Ectodermal cell (in vitro differentiated cells): ENCODE measurements around the gene FLNB.

ENCODE experiments used
- H3K27ac ChIP-seq: 2 replicates; pipeline ENCODE4 v1.7.0; 2013; ENCODE audit warnings: mild to moderate bottlenecking, low read depth, low read length; ENCODE audit not compliant: insufficient read depth, poor library complexity, severe bottlenecking
- H3K27me3 ChIP-seq: 2 replicates; pipeline ENCODE4 v1.7.0; 2013; ENCODE audit warnings: mild to moderate bottlenecking, low read length; ENCODE audit not compliant: insufficient read depth, control insufficient read depth, poor library complexity, severe bottlenecking
- H3K36me3 ChIP-seq: one replicate; pipeline ENCODE4 v1.7.0; 2013; ENCODE audit warnings: low read length; ENCODE audit not compliant: control insufficient read depth, insufficient read depth
- H3K4me1 ChIP-seq: one replicate; pipeline ENCODE4 v1.7.0; 2013; ENCODE audit warnings: low read length; ENCODE audit not compliant: control insufficient read depth, insufficient read depth
- H3K4me3 ChIP-seq: 2 replicates; pipeline ENCODE4 v1.7.0; 2013; ENCODE audit warnings: low read depth, low read length, control low read depth; ENCODE audit not compliant: insufficient read depth
- H3K9me3 ChIP-seq: 2 replicates; pipeline ENCODE4 v1.7.0; 2013; ENCODE audit warnings: mild to moderate bottlenecking, low read length, moderate library complexity; ENCODE audit not compliant: control insufficient read depth
- WGBS, 2 experiments: methylation state at CpG; one replicate each; pipeline ENCODE4 v1.1.7; 2013; ENCODE audit warnings: missing lambda C conversion rate in 2 of 2; 5-methylcytosine and 5-hydroxymethylcytosine counted together

FLNB gene

DNA sequence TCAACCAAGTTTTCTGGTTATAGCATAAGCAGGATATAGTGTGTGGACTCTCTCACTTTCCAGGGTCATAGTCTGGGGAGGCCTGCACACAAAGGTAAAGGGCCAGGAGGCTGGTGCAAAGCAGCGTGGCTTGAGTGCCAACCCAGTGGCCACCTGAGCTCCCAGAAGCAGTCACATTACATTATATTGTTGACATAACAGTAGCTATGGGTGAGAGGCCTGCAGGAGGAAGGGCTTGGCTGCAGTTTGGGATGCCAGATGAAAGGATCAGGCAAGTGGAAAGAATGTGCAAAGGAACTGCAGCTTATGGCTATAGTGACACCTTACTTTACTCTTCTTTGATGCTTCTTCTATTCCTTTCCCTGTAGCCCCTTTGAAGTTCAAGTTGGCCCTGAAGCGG lies 96.5 kb downstream of the FLNB start:
- Histone ChIP-seq H3K27ac (no peak overlapping the region), H3K4me1 (no peaks in the 10 kb centered on the region), H3K27me3 (no peaks in the 10 kb centered on the region), H3K9me3 (no peaks in the 10 kb centered on the region), H3K36me3 (peaks cover 11% of the 10 kb centered on the region), H3K4me3 (no peak overlapping the region)
- 93 to 98% methylated on average over 2 of the region's 2 CpGs for WGBS, 2 experiments

DNA sequence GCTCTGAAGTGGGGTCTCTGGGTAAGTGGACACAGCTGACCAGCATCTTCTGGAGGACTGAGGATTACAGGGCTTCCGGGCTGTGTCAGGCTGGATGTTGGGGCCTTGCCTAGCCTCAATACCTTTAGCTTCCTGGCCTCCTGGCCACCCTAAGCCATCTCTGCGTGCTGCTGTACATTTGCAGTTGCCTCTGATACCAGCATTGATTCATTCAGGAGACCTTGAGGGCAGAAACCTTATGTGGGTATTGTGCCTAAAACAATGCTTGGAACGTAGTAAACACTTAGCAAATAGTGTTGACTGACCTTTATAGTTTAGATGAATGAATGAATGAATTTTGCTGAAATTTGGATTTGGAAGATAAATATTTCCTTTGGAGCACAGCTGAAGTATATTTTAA lies 97.0 kb downstream of the FLNB start:
- Histone ChIP-seq H3K27me3 (no peaks in the 10 kb centered on the region), H3K4me3 (no peak overlapping the region), H3K4me1 (no peaks in the 10 kb centered on the region), H3K27ac (no peak overlapping the region), H3K9me3 (no peaks in the 10 kb centered on the region), H3K36me3 (peaks cover 13% of the 10 kb centered on the region)
- whole genome bisulfite sequencing, 2 experiments = 90 to 94% methylated on average over 3 of the region's 3 CpGs

DNA sequence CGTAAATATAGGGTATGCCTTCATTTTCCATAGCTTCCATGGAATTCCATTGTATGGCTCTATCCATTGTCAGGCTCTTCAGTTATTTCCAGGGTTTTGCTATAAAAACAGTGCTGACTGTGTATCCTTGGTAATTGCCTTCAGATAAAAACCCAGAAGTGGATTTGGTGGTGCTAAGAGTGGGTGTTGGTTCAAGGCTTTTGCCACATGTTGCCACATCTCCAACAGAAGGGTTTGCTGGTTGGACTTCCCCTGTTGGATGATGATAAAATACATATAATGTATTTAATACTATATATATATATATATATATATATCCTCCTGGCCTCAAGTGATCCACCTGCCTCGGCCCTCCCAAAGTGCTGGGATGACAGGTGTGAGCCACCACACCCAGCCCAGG lies 97.8 kb downstream of the FLNB start:
- H3K36me3 ChIP-seq = peaks cover 13% of the 10 kb centered on the region
- WGBS, 2 experiments = 100% methylated on average over 1 of the region's 2 CpGs

DNA sequence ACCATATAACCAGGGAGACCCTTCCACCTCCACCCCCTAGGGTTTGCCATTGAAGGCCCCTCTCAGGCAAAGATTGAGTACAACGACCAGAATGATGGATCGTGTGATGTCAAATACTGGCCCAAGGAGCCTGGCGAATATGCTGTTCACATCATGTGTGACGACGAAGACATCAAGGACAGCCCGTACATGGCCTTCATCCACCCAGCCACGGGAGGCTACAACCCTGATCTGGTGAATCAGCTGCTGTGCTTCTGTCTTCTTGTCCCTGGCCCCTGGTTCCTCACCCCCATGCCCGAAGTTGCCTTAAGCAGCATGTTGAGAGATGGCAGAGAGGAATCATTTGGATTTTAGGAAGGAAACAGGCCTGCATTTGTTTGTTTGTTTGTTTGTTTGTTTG lies 98.4 kb downstream of the FLNB start:
- peaks cover 18% of the 10 kb centered on the region for H3K36me3 ChIP-seq
- H3K4me1 ChIP-seq = no peaks in the 10 kb centered on the region
- no peak overlapping the region for H3K27ac ChIP-seq
- 95 to 96% methylated on average over 8 of the region's 8 CpGs for WGBS, 2 experiments
- H3K4me3 ChIP-seq = no peak overlapping the region
- no peaks in the 10 kb centered on the region for H3K9me3 ChIP-seq
- no peaks in the 10 kb centered on the region for H3K27me3 ChIP-seq

More for the DNA sequence above, 97.8 kb downstream of the FLNB start:
- Histone ChIP-seq H3K9me3 (no peaks in the 10 kb centered on the region), H3K27me3 (no peaks in the 10 kb centered on the region), H3K4me1 (no peaks in the 10 kb centered on the region), H3K27ac (no peak overlapping the region), H3K4me3 (no peak overlapping the region)

DNA sequence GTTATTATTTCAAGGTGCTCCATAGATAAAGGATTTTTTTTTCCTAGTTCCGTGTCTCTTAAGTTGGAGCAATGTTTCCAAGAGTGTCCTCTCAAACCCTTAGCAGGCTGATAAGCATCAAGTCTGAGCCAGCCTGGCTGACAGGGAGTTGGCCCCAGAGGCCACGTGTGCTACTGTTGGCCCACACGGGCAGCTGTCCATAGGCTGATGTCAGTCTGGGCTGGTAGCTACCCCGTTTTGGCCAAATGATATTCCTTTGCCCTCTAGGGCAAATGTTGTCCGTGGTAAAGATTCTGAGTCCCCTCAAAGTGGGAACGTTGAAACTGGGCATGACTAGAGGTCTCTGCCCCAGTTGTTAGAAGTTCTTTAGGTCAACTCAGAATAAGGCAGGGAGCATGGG lies 99.4 kb downstream of the FLNB start:
- Histone ChIP-seq H3K27ac (no peak overlapping the region), H3K4me3 (no peak overlapping the region), H3K4me1 (no peaks in the 10 kb centered on the region), H3K36me3 (peaks cover 25% of the 10 kb centered on the region), H3K27me3 (no peaks in the 10 kb centered on the region), H3K9me3 (no peaks in the 10 kb centered on the region)
- 91 to 93% methylated on average over 6 of the region's 6 CpGs for WGBS, 2 experiments

DNA sequence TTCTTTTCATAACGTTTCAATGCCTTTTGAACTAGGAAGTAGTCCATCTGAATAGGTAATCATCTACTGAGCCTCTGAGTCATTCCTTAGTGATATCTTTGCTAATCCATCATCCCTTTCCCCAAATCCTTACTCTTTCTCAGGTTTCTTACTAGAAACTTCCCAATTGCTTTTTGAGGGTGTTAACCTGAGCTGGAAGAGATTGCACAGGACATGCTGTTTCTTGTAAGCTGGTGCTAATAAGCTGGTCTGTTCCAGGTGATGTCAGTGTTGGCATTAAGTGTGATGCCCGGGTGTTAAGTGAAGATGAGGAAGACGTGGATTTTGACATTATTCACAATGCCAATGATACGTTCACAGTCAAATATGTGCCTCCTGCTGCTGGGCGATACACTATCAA lies 101.5 kb downstream of the FLNB start:
- peaks cover 25% of the 10 kb centered on the region for H3K36me3 ChIP-seq
- no peaks in the 10 kb centered on the region for H3K9me3 ChIP-seq
- 95 to 98% methylated on average over 5 of the region's 5 CpGs for WGBS, 2 experiments
- H3K27ac ChIP-seq = no peak overlapping the region
- no peaks in the 10 kb centered on the region for H3K4me1 ChIP-seq
- H3K27me3 ChIP-seq = no peaks in the 10 kb centered on the region
- H3K4me3 ChIP-seq = no peak overlapping the region

DNA sequence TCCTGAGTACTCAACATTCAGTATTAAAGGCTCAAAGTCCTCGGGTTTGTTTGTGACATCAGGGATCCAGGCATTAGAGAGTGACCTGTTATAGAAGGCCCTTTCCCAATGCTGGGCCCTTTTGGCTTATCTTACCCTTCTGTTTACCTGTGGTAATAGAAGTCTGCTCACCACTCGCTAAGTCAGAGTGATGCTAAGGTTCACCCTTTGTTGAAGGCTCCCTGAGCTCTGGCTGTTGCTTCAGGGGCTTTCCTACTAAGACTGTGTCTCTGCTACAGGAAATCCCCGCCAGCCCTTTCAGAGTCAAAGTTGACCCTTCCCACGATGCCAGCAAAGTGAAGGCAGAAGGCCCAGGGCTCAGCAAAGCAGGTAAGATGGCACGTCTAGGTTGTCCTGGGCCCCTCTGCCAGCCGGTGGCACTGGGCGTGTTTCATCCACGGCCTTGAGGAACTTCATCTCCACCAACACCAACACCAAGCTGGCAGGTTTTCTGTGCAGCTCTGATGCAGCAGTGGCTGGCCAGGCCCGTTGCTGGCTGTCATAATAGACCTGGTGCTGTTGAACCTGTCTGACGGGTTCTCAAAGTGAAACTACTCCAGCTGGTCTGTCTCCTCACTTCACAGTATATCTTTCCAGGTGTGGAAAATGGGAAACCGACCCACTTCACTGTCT lies 103.4 kb downstream of the FLNB start:
- WGBS, 2 experiments = 93 to 95% methylated on average over 11 of the region's 11 CpGs
- no peak overlapping the region for H3K4me3 ChIP-seq
- H3K36me3 ChIP-seq = peaks cover 22% of the 10 kb centered on the region
- no peaks in the 10 kb centered on the region for H3K9me3 ChIP-seq
- H3K27ac ChIP-seq = no peak overlapping the region
- no peaks in the 10 kb centered on the region for H3K27me3 ChIP-seq
- H3K4me1 ChIP-seq = no peaks in the 10 kb centered on the region

DNA sequence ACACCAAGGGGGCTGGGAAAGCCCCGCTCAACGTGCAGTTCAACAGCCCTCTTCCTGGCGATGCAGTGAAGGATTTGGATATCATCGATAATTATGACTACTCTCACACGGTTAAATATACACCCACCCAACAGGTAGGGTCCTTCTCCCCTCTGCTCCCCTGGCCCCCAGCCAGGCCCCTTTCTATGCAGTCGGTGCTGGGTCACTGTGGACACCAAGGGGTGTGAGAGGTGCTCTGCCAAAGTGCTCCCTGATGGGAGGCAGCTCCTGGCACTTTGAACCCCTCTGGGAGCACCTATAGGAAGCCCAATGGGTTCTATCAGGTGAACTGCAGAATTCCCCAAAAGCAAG lies 103.9 kb downstream of the FLNB start:
- peaks cover 22% of the 10 kb centered on the region for H3K36me3 ChIP-seq
- no peaks in the 10 kb centered on the region for H3K27me3 ChIP-seq
- no peaks in the 10 kb centered on the region for H3K9me3 ChIP-seq
- H3K27ac ChIP-seq = no peak overlapping the region
- WGBS, 2 experiments = 95 to 97% methylated on average over 6 of the region's 6 CpGs
- no peak overlapping the region for H3K4me3 ChIP-seq
- no peaks in the 10 kb centered on the region for H3K4me1 ChIP-seq

DNA sequence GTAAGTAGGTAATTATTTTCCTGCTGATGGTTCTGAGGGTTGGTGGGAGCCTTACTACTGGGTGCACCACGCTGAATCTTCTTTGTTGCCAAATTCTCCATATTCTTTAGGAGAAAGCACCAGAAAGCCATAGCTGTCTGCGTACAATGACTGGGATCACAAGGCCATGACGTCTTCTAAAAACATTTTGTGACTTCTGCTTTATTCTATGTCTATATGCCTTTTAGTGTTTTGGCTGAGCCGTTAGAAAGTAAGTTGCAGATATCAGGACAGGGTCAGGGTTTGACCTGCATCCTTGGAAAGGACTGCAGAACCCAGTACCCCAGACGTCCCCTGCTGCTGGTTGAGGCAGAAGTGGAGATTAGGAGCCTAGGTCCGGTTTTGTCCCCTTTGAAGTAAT lies 107.0 kb downstream of the FLNB start:
- Histone ChIP-seq H3K36me3 (peaks cover 12% of the 10 kb centered on the region), H3K27ac (no peak overlapping the region), H3K4me3 (no peak overlapping the region), H3K4me1 (no peaks in the 10 kb centered on the region), H3K9me3 (no peaks in the 10 kb centered on the region), H3K27me3 (no peaks in the 10 kb centered on the region)
- 94% methylated on average over 6 of the region's 6 CpGs for WGBS, 2 experiments

DNA sequence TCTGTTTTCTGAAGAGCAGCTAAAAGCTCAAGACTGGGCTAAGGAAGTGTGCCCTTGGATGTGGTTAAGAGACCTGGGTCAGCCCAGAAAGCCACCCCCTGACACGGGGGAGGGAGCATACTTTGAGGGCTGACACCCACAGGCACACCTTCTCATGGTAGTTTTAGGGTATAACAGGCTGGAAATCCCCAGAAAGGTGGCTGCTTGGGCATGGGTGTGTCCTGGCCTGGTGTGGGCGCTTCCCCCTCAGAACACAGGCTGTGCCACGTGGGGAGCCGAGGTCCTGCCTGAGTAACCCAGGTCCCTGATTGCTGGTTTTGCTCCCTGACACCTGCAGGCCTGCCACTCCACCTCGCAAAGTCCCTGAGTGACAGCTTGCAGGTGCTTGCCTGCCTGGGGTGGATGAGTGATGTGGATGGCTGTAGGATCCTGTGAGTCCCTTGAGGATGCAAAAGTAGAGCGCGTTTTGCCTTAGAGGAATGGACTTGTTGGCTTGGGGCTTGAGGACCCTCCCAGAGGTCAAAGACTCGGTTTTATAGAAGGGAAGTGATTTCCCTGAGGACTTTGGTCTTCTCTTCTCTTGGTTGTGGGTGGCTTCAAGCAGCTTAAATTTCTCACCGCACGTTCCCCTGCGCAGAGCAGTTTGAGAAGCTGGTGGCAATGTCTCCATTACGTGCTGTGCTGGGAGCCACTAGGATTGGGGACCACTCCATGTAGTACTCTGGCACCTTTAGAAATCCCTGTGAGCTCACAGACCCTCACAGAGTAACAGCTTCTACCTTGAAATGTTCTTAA lies 108.1 kb downstream of the FLNB start:
- 92 to 93% methylated on average over 12 of the region's 12 CpGs for WGBS, 2 experiments
- H3K4me1 ChIP-seq = no peaks in the 10 kb centered on the region
- no peaks in the 10 kb centered on the region for H3K27me3 ChIP-seq
- peaks cover 15% of the 10 kb centered on the region for H3K36me3 ChIP-seq
- H3K4me3 ChIP-seq = no peak overlapping the region
- no peak overlapping the region for H3K27ac ChIP-seq
- no peaks in the 10 kb centered on the region for H3K9me3 ChIP-seq
